ENCODE measurements around the gene GEN1. TPM values are rescaled to one million over a fixed set of nuclear protein-coding genes. Genes with fewer than 3 reads are reported as not detected.

The GEN1 gene
- total RNA-seq, 1 donor from 2014 or later: 21.9 TPM

DNA sequence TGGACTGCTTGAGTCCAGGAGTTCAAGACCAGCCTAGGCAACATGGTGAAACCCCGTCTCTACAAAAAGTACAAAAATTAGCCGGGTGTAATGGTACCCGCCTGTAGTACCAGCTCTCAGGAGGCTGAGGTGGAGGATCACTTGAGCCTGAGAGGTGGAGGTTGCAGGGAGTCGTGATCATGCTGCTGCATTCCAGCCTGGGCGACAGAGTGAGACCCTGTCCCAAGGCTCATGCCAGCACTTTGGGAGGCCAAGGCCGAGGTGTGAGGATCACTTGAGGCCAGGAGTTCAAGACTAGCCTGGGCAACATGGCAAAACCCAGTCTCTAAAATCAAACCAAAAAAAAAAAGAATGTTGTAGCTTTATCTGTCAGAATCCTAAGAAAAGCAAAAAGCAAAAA, 25.7 kb upstream of the GEN1 start:
- peaks cover 15% of the 10 kb centered on the region for H3K36me3 Mint-ChIP-seq
- no peak overlapping the region for H3K27ac Mint-ChIP-seq
- no peaks in the 10 kb centered on the region for H3K27me3 Mint-ChIP-seq
- DNase-seq (ENCODE audit: extremely low spot score, unreplicated experiment): no peak
- H3K4me1 Mint-ChIP-seq (ENCODE audit: unreplicated experiment): no peaks in the 10 kb centered on the region
- H3K4me3 Mint-ChIP-seq: no peak overlapping the region
- no peaks in the 10 kb centered on the region for H3K9me3 Mint-ChIP-seq
- TF ChIP-seq, protein P1, sequence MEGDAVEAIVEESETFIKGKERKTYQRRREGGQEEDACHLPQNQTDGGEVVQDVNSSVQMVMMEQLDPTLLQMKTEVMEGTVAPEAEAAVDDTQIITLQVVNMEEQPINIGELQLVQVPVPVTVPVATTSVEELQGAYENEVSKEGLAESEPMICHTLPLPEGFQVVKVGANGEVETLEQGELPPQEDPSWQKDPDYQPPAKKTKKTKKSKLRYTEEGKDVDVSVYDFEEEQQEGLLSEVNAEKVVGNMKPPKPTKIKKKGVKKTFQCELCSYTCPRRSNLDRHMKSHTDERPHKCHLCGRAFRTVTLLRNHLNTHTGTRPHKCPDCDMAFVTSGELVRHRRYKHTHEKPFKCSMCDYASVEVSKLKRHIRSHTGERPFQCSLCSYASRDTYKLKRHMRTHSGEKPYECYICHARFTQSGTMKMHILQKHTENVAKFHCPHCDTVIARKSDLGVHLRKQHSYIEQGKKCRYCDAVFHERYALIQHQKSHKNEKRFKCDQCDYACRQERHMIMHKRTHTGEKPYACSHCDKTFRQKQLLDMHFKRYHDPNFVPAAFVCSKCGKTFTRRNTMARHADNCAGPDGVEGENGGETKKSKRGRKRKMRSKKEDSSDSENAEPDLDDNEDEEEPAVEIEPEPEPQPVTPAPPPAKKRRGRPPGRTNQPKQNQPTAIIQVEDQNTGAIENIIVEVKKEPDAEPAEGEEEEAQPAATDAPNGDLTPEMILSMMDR (conservative IDR thresholded peaks at IDR 0.05): no peak

DNA sequence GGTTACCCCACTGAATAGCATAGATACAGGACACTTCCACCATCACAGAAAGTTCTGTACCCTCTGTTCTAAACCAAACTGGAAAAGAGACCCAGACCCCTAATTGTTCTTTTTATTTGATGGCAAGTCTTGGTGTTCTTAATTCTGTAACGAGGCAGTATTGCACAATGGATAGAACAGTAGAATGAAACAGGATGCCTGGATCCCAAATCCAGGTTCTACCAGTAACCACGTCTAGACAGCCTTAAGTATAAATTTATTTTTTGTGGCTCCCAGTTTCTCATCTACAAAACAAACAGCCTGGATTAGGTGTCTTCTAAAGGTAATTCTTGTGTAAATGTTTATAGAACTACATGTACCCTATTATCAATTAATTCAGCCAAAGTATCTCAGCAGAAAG, 24.1 kb upstream of the GEN1 start:
- no peak for DNase-seq (ENCODE audit: extremely low spot score, unreplicated experiment)
- Mint-ChIP-seq H3K4me1 (ENCODE audit: unreplicated experiment) (no peaks in the 10 kb centered on the region), H3K9me3 (no peaks in the 10 kb centered on the region), H3K27ac (no peak overlapping the region), H3K27me3 (no peaks in the 10 kb centered on the region), H3K36me3 (peaks cover 19% of the 10 kb centered on the region), H3K4me3 (no peak overlapping the region)
- TF ChIP-seq, protein P1 (conservative IDR thresholded peaks at IDR 0.05): no peak

DNA sequence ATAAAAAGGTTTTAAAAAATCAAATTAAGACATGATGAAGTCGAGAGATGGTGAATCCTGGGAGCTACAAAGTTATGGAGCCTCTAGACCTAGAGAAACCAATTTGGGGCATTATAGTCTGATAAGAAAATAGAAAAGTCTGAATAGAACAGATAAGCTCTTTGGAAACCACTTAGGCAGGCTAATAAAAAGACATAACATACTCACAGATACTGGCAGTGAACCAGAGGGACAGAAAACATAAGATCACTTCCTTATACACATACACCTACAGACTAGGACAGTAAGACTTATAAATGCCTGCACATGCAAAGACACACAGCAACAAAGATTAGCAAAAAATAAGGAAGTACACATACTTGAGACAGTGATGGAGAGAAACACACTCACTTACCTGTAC, 20.3 kb upstream of the GEN1 start:
- no peaks in the 10 kb centered on the region for H3K4me1 Mint-ChIP-seq (ENCODE audit: unreplicated experiment)
- H3K27me3 Mint-ChIP-seq: no peaks in the 10 kb centered on the region
- DNase-seq (ENCODE audit: extremely low spot score, unreplicated experiment): no peak
- TF ChIP-seq, protein P1 (conservative IDR thresholded peaks at IDR 0.05): no peak
- peaks cover 18% of the 10 kb centered on the region for H3K36me3 Mint-ChIP-seq
- no peak overlapping the region for H3K4me3 Mint-ChIP-seq
- H3K27ac Mint-ChIP-seq: no peak overlapping the region
- H3K9me3 Mint-ChIP-seq: no peaks in the 10 kb centered on the region

DNA sequence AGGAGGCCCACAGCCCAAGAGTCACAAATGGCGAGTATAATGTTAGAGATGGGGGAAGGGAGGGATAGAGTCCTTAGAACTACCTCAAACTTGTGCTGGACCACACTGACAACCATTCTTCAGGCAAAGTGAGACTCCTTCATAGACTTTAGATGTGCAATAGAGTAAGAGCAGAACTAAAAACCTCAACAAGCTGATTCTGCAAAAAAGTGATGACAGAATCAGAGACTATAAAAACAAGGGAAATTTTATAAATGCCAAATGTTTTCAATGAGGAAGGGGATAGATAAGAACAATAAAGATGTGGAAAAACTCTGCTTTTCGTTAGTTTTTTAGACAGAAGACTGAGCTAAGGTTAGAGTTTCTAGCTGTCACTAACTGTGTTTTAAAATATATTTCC, 18.1 kb upstream of the GEN1 start:
- Mint-ChIP-seq H3K27ac (no peak overlapping the region), H3K4me1 (ENCODE audit: unreplicated experiment) (no peaks in the 10 kb centered on the region), H3K36me3 (peaks cover 25% of the 10 kb centered on the region), H3K4me3 (no peak overlapping the region), H3K9me3 (no peaks in the 10 kb centered on the region), H3K27me3 (no peaks in the 10 kb centered on the region)
- TF ChIP-seq, protein P1 (conservative IDR thresholded peaks at IDR 0.05): no peak
- no peak for DNase-seq (ENCODE audit: extremely low spot score, unreplicated experiment)

DNA sequence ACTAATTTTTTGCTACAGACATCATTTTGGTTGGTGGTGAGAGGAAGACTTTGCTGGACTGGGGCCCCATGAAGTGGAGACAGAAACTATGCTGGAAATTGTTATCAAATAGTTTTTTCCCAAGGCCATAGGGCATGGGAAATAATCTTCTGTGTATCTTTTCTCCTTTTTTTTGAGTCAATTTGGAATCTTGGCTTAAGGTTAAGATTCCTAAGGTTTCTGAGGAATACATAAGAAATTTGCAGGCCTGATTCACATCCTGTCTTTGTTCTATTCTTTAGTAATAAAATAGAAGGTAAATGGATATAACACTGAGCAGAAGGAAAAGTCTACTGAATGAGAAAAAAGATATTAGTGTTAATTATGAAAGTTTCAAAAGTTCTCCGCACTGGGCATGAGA, 16.9 kb upstream of the GEN1 start:
- Mint-ChIP-seq H3K36me3 (peaks cover 22% of the 10 kb centered on the region), H3K27ac (no peak overlapping the region), H3K4me1 (ENCODE audit: unreplicated experiment) (no peaks in the 10 kb centered on the region), H3K27me3 (no peaks in the 10 kb centered on the region), H3K4me3 (no peak overlapping the region), H3K9me3 (no peaks in the 10 kb centered on the region)
- DNase-seq (ENCODE audit: extremely low spot score, unreplicated experiment): no peak
- TF ChIP-seq, protein P1 (conservative IDR thresholded peaks at IDR 0.05): no peak

DNA sequence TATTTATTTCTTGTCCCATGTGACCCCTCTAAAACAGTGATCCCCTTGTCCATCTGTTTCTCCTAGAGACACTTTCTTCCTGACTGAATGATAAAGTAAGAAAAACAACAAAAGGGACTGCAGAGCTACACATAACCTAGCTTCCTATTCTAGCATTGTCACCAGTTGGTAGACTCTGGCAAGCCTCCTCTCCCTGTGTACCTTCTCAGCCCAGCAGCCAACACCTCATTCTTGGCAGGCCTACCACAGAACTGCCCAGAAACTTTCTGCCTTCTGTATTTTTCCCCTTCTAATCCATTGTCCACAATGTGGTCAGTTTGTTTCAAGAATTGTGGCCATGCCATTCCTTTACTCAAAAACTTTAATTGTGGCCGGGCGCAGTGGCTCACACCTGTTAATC, 13.7 kb upstream of the GEN1 start:
- TF ChIP-seq, protein P1 (conservative IDR thresholded peaks at IDR 0.05): no peak
- H3K27ac Mint-ChIP-seq: no peak overlapping the region
- no peak overlapping the region for H3K4me3 Mint-ChIP-seq

More for the DNA sequence above, 13.7 kb upstream of the GEN1 start:
- H3K9me3 Mint-ChIP-seq: no peaks in the 10 kb centered on the region
- H3K27me3 Mint-ChIP-seq: no peaks in the 10 kb centered on the region
- DNase-seq (ENCODE audit: extremely low spot score, unreplicated experiment): no peak
- no peaks in the 10 kb centered on the region for H3K4me1 Mint-ChIP-seq (ENCODE audit: unreplicated experiment)
- peaks cover 28% of the 10 kb centered on the region for H3K36me3 Mint-ChIP-seq
